Embryonic facial prominence (tissue), 1 donor: Measurements from ENCODE around the gene NDUFB7.
"Not testable (repeated sequence)": the region's sequence is repeated elsewhere in the genome, so short reads cannot be mapped to it uniquely, and the experiment has no call there.

Experiments
- DNase-seq: peaks from one replicate; pipeline ENCODE4 v3.0.0-alpha.2; 2016; ENCODE audit errors: extremely low spot score

The NDUFB7 gene

GRCh38 chr19:14553042-14553938 is 18.6 kb downstream of the NDUFB7 start:
- no peak for DNase-seq

GRCh38 chr19:14552006-14552360 is 19.9 kb downstream of the NDUFB7 start:
- not testable (repeated sequence) for DNase-seq

DNA sequence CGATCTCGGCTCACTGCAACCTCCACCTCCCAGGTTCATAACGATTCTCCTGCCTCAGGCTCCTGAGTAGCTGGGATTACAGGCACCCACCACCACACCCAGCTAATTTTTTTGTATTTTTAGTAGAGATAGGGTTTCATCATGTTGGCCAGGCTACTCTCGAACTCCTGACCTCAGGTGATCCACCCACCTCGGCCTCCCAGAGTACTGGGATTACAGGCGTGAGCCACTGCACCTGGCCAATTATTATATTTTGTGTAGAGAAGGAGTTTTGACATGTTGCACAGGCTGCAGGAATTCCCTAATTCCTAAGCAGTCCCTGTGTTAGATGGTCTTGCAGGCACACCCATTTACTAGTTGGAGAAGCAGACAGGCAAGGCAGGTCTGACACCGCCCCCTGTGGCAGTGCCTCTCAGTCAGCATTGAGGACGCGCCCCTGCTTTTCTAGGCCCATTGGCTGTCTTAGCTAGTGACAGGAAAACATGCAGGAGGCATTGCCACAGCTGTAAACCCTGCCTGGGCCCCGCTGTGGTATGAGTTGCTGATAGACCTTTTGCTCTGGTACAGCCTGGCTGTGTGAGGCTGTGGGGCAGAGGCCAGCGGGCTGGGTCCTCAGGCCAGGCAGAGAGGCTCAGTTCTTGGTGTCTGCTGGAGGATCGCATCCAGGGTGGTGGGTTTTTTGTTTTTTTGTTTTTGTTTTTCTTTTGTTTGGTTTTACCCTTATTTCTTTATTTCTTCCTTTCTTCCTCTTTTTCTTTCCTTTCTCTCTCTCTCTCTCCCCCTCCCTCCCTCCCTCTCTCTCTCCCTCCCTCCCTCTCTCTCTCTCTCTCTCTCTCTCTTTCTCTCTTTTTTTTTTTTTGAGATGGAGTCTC is 20.5 kb downstream of the NDUFB7 start:
- DNase-seq, result peak; percentile 59

- no peak for DNase-seq
Observed at GRCh38 chr19:14550201-14550754, 21.6 kb downstream of the NDUFB7 start.

DNA sequence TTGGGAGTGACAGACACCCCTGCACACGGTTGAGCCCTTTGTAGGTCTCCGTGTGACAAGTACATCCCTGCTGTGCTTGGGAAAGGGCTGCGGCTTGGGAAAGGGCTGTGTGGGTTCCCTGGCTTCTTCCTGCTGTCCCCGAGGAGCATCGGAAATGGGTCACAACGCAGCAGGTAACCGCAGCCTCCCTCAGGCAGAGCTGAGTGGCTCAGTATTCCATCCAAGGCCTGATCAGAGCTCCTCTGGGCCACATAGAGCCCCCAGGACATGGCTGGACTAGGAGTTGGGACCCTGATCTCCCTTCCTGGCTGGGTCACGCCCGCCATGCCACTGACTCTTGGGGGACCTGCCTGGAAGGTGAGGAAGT is 26.2 kb downstream of the NDUFB7 start:
- DNase-seq, result no peak

DNA sequence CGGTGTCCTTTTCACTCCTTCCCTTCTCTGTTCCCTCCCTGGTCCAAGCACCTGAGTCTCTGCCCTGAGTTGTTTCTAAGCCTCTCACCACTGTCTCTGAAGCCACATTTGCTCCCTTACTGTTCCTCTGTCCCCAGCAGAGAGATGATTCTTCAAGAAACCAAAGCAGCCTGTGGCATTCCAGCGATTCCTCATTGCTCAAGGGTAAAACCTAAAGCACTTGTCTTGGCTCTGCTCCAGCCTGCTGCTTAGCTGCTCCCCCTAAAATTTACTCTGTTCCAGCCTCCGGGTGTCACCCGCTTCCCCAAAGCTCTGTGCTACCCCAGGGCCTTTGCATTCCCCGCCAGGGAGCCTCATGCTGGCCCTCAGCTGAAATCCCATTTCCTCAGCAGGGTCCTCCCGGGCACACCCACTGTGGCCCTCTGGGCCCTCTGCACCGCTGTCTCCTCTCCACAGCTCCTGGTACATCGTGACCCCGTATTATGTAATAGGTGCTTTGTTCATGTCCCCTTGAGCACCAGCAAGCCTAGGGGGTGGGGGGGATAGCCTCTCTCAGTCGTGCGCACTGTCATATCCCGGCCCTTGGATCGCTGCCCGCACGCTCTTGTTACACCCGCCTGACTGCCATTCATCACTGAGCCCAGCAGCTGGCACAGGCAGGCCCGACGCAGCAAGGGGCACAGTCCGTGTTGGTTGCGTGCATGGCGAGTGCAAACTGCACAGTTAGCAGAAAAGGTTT is 26.7 kb downstream of the NDUFB7 start:
- DNase-seq, result no peak

DNA sequence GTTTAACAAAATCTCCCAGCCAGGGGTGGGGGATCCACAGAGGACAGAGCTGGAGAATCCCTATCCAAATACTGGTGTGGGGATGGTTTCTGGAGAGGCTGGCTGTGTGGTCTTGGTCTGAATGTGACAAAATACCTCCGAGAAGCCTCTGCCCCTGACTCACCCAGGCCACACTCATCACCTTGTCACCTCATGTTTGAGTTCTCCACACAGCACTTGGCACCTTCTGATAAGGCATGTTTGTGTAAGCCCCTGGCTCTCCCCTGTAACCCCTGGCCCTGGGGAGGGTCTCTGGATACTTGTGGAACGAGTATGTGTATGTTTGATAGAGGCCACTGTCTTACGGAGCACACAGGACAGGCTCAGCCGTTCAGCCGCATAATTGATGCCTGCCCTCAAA is 27.8 kb downstream of the NDUFB7 start:
- DNase-seq, result no peak

DNA sequence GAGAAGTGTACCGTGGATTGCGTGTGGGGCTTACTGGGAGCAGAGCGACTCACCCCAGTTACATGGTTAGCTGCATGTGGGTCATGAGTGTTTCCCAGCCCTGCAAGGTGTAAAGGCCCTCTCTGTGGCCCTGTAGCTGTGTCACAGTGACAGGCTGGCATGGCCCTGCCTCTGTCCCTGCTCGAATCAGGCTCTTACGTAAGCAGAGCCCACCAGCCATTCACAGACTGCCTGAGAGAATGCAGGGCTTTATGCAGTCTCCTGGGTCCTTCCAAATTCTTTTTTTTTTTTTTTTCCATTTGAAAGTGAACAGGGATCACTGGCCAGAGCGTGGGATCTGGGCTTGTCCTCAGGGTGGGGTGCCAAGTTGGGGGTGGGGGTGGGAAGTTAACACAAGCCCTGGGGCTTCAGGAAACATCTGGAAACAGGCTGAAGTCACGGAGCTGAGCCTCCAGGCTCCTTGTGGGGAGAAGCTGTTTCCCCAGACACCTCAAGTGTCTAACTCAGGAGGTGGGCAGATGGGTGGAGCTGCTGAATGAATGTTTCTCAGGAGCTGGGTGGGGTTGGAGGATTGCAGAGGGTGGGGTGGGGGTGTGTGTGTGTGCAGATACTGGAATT is 29.0 kb downstream of the NDUFB7 start:
- no peak for DNase-seq

- DNase-seq, result not testable (repeated sequence)
Observed at GRCh38 chr19:14541979-14542378, 29.9 kb downstream of the NDUFB7 start.

DNA sequence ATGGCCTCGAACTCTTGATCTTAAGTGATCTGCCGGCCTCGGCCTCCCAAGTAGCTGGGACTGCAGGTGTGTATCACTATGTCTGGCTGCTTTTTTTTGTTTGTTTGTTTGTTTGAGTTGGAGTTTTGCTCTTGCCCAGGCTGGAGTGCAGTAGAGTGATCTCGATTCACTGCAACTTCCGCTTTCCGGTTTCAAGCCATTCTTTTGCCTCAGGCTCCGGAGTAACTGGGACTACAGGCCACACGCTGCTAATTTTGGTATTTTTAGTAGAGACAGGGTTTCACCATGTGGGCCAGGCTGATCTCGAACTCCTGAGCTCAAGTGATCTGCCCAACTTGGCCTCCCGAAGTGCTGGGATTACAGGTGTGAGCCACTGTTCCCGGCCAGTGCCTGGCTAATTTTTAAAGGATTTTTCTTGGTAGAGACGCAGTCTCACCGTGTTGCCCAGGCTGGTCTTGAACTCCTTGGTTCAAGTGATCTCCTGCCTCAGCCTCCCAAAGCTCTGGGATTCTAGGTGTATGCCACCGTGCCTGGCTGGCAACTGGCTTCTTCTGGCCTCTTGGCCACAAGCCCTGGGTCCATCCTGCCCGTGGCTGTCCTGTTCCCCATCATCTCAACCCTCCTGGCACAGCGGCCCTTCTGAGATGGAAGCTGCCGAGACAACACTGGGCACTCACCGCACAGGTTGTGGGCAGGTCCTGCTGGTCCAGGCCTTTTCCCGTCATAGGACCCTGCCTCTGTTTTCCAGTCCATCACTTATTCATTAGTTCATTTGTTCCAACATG is 30.9 kb downstream of the NDUFB7 start:
- DNase-seq, result no peak

DNA sequence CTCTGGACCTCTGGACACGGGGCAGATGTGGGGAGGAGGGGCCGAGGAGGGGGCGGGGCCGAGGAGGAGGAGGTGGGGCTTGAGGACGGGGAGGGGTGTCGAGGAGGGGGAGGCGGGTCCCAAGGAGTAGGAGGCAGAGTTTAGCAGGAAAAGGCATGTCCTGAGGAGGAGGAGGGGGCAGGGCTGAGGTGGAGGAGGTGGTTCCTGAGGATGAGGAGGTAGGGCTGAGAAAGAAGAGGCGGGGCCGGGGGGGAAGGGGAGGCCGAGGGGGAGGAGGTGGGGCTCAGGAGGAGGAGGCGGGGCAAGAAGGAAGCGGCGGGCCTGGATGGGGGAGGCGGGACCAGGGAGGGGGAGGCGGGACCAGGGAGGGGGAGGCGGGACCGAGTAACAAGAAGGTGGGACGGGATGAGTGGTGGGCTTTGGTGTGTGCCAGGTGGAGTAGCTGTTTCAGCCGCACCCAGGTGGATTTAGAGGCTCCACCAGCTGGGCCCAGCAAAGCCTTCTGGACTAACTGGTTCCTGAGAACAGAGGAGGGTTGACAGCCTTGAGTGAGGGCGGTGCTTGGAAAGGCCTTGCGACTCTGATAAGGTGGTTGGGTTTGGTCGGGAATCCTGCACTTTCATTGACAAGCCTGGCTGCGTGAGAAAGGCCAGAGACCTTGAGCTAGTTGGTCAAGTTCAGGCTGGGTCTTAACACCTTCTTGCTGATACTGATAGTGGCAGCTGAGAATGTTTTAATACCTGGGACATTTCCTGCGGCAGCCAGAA is 34.8 kb downstream of the NDUFB7 start:
- DNase-seq, result peak; percentile 38

DNA sequence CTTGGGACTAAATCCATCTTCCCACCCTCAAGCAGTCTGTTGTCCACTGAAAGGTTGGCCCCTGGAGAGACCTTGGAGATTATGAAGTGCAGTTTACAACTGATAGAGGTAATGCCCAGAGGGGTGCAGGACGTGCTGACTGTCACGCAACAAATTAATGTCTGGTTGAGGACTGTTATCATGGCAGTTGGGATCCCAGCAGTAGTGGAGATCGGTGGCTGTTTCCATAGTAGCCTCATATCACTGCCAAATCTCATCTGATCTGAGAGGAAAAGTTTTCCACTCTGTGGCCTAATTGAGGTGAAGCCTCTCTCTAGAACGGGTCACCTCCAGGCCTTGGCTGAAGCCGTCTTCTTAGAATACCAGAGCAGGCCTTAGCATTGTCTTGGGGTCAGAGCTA is 38.4 kb downstream of the NDUFB7 start:
- DNase-seq, result no peak

DNA sequence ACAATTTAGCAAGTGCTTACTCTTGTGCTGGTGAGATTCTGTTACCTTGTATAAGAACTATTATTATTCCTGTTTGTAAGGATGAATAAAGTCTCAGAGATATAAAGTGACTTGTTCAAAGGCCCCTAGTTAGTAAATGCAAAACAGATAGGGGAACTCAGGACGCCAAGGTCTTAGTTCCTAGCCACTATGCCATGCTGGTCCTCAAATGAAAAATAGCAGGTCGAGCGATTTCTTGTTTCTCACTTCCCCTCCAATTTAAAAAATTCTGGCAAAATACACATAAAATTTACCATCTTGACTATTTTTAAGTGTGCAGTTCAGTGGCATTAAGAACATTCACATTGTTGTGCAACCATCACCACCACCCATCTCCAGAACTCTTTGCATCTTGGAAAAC is 41.4 kb downstream of the NDUFB7 start:
- no peak for DNase-seq

DNA sequence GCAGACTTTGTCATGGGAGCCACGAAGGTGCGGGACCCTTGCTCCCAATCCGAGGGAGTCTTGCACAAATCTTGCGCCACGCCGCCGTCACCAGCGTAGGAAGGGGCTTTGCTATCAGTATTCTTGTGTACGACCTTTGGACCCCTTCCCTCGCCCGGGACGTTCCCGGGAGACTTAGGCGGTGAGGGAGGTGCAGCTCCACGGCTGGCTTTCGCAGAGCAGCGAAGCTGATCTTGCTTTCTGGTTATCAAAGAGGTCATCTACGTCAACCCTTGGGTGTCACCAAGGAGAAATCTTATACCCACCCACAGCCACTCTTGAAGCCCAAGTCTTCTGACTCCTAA is 41.9 kb downstream of the NDUFB7 start:
- no peak for DNase-seq

GRCh38 chr19:14529254-14530004 is 42.4 kb downstream of the NDUFB7 start, which contains the start of gene TECR:
Gene TECR (plus strand): TSS chr19:14529594. CDS start chr19:14529697, 103 bp downstream.
- peak; percentile 99 for DNase-seq

GRCh38 chr19:14528419-14529253 is 43.2 kb downstream of the NDUFB7 start:
- DNase-seq, result no peak

DNA sequence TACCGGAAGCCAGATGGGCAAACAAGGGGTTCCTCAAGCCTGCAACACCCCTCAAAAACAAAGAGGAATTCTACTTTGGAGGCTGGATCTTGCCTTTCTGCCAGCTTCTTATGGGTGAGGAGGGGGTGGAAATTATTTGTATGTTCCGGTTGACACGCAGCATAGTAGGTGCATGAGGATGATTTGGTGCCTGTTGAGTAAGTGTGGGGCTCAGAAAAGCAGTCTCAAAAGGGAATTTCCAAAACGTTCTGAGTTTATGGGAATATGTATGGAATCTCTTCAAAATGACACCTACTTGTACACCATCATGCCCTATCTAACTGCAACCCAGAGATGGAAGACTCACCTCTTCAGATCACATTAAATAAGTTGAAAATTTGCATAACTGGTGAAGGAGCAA is 45.4 kb downstream of the NDUFB7 start:
- no peak for DNase-seq

DNA sequence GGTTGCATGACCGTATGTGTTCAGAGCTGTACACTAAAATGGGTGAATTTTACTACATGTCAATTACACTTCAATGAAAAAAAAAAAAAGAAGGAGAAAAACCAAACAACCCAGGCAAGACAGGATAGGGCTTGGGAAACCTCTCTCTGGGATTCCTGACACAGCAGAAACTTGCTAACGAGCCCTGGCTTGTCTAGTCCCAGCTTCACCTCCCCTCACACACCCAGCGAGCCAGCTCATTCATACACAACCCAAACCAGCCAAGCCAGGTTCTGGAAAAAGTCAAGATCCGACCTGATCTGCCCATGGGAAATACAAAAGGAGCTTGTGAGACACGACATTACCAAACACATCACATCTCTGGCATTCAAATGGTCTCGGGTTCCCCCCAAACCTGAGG is 46.1 kb downstream of the NDUFB7 start:
- DNase-seq, result no peak
